Neuronal stem cell (in vitro differentiated cells): Measurements from ENCODE around the gene ALCAM.

ENCODE experiments used
- DNase-seq: peaks from one replicate; pipeline ENCODE4 v3.0.0-alpha.2; 2013; ENCODE audit warnings: low spot score
- H2AFZ ChIP-seq: one replicate; pipeline ENCODE4 v1.6.1; 2013; ENCODE audit warnings: mild to moderate bottlenecking, low read length, inconsistent platforms
- H2AK5ac ChIP-seq: 2 replicates; pipeline ENCODE4 v1.6.1; 2013; ENCODE audit warnings: low read depth, mild to moderate bottlenecking, inconsistent platforms, low read length, moderate library complexity, mixed read lengths
- H2BK120ac ChIP-seq: 2 replicates; pipeline ENCODE4 v1.6.1; 2013; ENCODE audit warnings: low read depth, mild to moderate bottlenecking, inconsistent platforms, low read length, moderate library complexity, mixed read lengths
- H2BK12ac ChIP-seq: one replicate; pipeline ENCODE4 v1.6.1; 2013; ENCODE audit warnings: low read length, inconsistent platforms
- H2BK15ac ChIP-seq: 2 replicates; pipeline ENCODE4 v1.6.1; 2013; ENCODE audit warnings: mild to moderate bottlenecking, low read length, inconsistent platforms, mixed read lengths
- H2BK5ac ChIP-seq: one replicate; pipeline ENCODE4 v1.6.1; 2013; ENCODE audit warnings: inconsistent platforms, mild to moderate bottlenecking, low read length, moderate library complexity
- H3K14ac ChIP-seq: one replicate; pipeline ENCODE4 v1.6.1; 2013; ENCODE audit warnings: low read length, inconsistent platforms
- H3K18ac ChIP-seq: 2 replicates; pipeline ENCODE4 v1.6.1; 2013; ENCODE audit warnings: low read length, inconsistent platforms
- H3K23ac ChIP-seq: 2 replicates; pipeline ENCODE4 v1.6.1; 2013; ENCODE audit warnings: low read depth, mild to moderate bottlenecking, mixed read lengths, low read length, inconsistent platforms; ENCODE audit not compliant: poor library complexity
- H3K27ac ChIP-seq: replicated peaks from 3 replicates; pipeline ENCODE4 v1.5.1; 2013; ENCODE audit warnings: low read length, inconsistent platforms
- H3K27me3 ChIP-seq, 3 experiments: 2 replicates each; pipeline ENCODE4 v1.6.1; 2013; ENCODE audit warnings: low read length in 3 of 3, mild to moderate bottlenecking in 2 of 3, inconsistent platforms in 1 of 3, low read depth in 1 of 3, mixed read lengths in 1 of 3, moderate library complexity in 1 of 3; ENCODE audit not compliant: control insufficient read depth in 3 of 3, insufficient read depth in 3 of 3
- H3K36me3 ChIP-seq, 2 donors: replicated peaks in 1 of 2; 2 replicates each; pipeline ENCODE4 v1.6.1; 2013; ENCODE audit warnings: low read length in 2 of 2; ENCODE audit not compliant: control insufficient read depth in 2 of 2, insufficient read depth in 2 of 2
- H3K4ac ChIP-seq: 2 replicates; pipeline ENCODE4 v1.6.1; 2013; ENCODE audit warnings: inconsistent platforms, mild to moderate bottlenecking, low read length, moderate library complexity
- H3K4me1 ChIP-seq, 2 donors: 1 replicate in 1 of 2; 2 replicates in 1 of 2; pipeline ENCODE4 v1.6.1; 2013; ENCODE audit warnings: low read length in 2 of 2, low read depth in 1 of 2; ENCODE audit not compliant: control insufficient read depth in 2 of 2, insufficient read depth in 1 of 2
- H3K4me2 ChIP-seq: one replicate; pipeline ENCODE4 v1.6.1; 2013; ENCODE audit warnings: mild to moderate bottlenecking, low read length, inconsistent platforms; ENCODE audit not compliant: insufficient read depth, poor library complexity, severe bottlenecking
- H3K4me3 ChIP-seq, 2 donors: 2 replicates each; pipeline ENCODE4 v1.5.1; 2013; ENCODE audit warnings: low read length in 2 of 2, mild to moderate bottlenecking in 2 of 2, inconsistent platforms in 1 of 2, moderate library complexity in 1 of 2
- H3K79me1 ChIP-seq: one replicate; pipeline ENCODE4 v1.6.1; 2013; ENCODE audit warnings: low read depth, mild to moderate bottlenecking, inconsistent platforms, low read length, moderate library complexity
- H3K9ac ChIP-seq: one replicate; pipeline ENCODE4 v1.6.1; 2013; ENCODE audit warnings: mild to moderate bottlenecking, low read depth, low read length, inconsistent platforms; ENCODE audit not compliant: poor library complexity
- H3K9me3 ChIP-seq, 2 donors: replicated peaks in 1 of 2; 2 replicates each; pipeline versions ENCODE3 to v1.6.1; 2013; ENCODE audit warnings: low read length in 2 of 2, mild to moderate bottlenecking in 2 of 2, inconsistent platforms in 1 of 2, low read depth in 1 of 2, mixed read lengths in 1 of 2, moderate library complexity in 1 of 2; ENCODE audit not compliant: control insufficient read depth in 2 of 2, insufficient read depth in 1 of 2
- H4K8ac ChIP-seq: one replicate; pipeline ENCODE4 v1.6.1; 2013; ENCODE audit warnings: low read depth, mild to moderate bottlenecking, inconsistent platforms, low read length, moderate library complexity
- H4K91ac ChIP-seq: one replicate; pipeline ENCODE4 v1.6.1; 2013; ENCODE audit warnings: low read length, low read depth, mild to moderate bottlenecking, inconsistent platforms; ENCODE audit not compliant: poor library complexity
- WGBS, 2 donors: extraction: QIAGEN DNeasy Blood & Tissue Kit; methylation state at CpG; one replicate each; pipeline ENCODE4 v1.1.7; 2013; ENCODE audit warnings: missing lambda C conversion rate in 2 of 2, mixed read lengths in 1 of 2; ENCODE audit not compliant: insufficient read length in 2 of 2, insufficient replicate concordance in 1 of 2; ENCODE audit errors: extremely low coverage in 2 of 2; 5-methylcytosine and 5-hydroxymethylcytosine counted together

Gene ALCAM

GRCh38 chr3:105324951-105325350 is 41.8 kb upstream of the ALCAM start:
- H3K27ac ChIP-seq = no peak overlapping the region
- WGBS, 2 donors = no CpG with 5 or more reads among the region's 1 CpG

DNA sequence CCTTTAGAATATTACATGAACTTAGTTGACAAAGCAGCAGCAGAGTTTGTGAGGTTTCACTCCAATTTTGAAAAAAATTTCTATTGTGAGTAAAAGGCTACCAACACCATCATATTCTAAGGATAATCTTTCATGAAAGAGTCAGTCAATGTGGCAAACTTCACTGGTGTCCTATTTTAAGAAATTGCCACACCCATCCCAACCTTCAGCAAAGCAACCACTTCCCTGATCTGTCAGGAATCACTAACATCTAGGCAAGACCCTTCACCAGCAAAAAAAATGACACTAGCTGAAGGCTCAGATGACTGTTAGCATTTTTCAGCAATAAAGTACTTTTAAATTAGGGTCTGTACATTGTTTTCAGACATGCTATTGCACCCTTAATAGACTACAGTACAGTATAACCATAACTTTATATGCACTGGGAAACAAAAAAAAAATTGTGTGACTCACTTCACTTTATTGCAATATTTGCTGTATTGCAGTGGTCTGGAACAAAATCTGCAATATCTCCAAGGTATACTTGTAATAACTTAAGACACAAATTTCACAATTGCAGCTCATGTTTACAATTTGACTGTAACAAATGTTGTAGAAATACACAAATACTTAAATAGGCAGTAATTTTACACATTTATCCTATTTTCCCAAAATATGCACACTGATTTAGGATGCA is 38.9 kb upstream of the ALCAM start:
- Histone ChIP-seq H3K4ac (no peak overlapping the region), H3K9ac (no peak overlapping the region), H3K36me3 (no peaks in the 10 kb centered on the region)

More at GRCh38 chr3:105324951-105325350, 41.8 kb upstream of the ALCAM start:
- H4K8ac ChIP-seq = no peak overlapping the region
- no peak overlapping the region for H2BK12ac ChIP-seq
- H3K4ac ChIP-seq = no peak overlapping the region
- H3K23ac ChIP-seq = no peak overlapping the region
- no peak overlapping the region for H2AFZ ChIP-seq
- no peaks in the 10 kb centered on the region for H3K36me3 ChIP-seq
- H3K79me1 ChIP-seq = no peaks in the 10 kb centered on the region
- H3K14ac ChIP-seq = no peak overlapping the region
- H2BK5ac ChIP-seq = no peak overlapping the region
- H3K4me2 ChIP-seq = no peak overlapping the region
- no peak for DNase-seq
- H2AK5ac ChIP-seq = no peak overlapping the region
- no peak overlapping the region for H3K4me3 ChIP-seq
- no peak overlapping the region for H3K9ac ChIP-seq
- no peak overlapping the region for H2BK15ac ChIP-seq
- no peak overlapping the region for H3K18ac ChIP-seq
- H2BK120ac ChIP-seq = no peak overlapping the region
- no peaks in the 10 kb centered on the region for H3K27me3 ChIP-seq
- H4K91ac ChIP-seq = no peak overlapping the region
- no peaks in the 10 kb centered on the region for H3K9me3 ChIP-seq
- H3K4me1 ChIP-seq = no peaks in the 10 kb centered on the region

DNA sequence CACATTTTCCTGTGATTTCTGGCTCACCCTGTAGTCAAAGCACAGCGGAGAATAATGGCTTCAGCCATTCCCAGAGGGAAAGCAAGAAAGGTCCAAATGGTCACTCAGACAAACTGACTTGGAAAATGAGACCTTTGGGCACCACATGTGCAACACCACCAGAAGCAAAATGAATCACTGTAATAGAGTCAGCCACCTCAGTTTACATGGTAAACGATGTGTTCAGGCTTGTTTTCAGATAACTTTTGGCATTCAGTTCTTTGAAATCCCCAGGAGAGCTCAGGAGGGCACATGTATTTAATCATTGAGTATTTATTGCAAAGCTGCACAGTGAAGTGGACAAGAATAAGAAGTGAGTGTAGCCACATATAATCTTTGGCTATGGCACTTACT is 38.4 kb upstream of the ALCAM start:
- Histone ChIP-seq H3K4me1 (no peaks in the 10 kb centered on the region), H3K18ac (no peak overlapping the region), H4K91ac (no peak overlapping the region), H3K79me1 (no peaks in the 10 kb centered on the region), H2BK15ac (no peak overlapping the region), H3K36me3 (no peaks in the 10 kb centered on the region), H2BK120ac (no peak overlapping the region), H2BK5ac (no peak overlapping the region), H3K4ac (no peak overlapping the region), H4K8ac (no peak overlapping the region), H3K4me3 (no peak overlapping the region), H2BK12ac (no peak overlapping the region), H3K23ac (no peak overlapping the region), H3K9ac (no peak overlapping the region), H3K27me3 (no peaks in the 10 kb centered on the region), H3K9me3 (peaks cover 0 to 8% of the 10 kb centered on the region in 2 donors), H3K14ac (no peak overlapping the region), H2AFZ (no peak overlapping the region), H3K27ac (no peak overlapping the region), H3K4me2 (no peak overlapping the region), H2AK5ac (no peak overlapping the region)
- no peak for DNase-seq
- WGBS, 2 donors = no CpG with 5 or more reads among the region's 2 CpGs

More for the DNA sequence above, 38.9 kb upstream of the ALCAM start:
- no peaks in the 10 kb centered on the region for H3K79me1 ChIP-seq
- no peak overlapping the region for H3K18ac ChIP-seq
- H3K4me3 ChIP-seq = no peak overlapping the region
- H3K14ac ChIP-seq = no peak overlapping the region
- H3K27ac ChIP-seq = no peak overlapping the region
- H3K4me1 ChIP-seq = no peaks in the 10 kb centered on the region
- H4K8ac ChIP-seq = no peak overlapping the region
- H3K4me2 ChIP-seq = no peak overlapping the region
- no peak overlapping the region for H2BK5ac ChIP-seq
- no peak overlapping the region for H2BK15ac ChIP-seq
- no peak overlapping the region for H4K91ac ChIP-seq
- no peaks in the 10 kb centered on the region for H3K27me3 ChIP-seq
- DNase-seq = no peak
- no peak overlapping the region for H2BK120ac ChIP-seq
- peaks cover 0 to 3% of the 10 kb centered on the region in 2 donors for H3K9me3 ChIP-seq
- no peak overlapping the region for H3K23ac ChIP-seq
- H2AFZ ChIP-seq = no peak overlapping the region
- no peak overlapping the region for H2BK12ac ChIP-seq
- no peak overlapping the region for H2AK5ac ChIP-seq

GRCh38 chr3:105332961-105333360 is 33.7 kb upstream of the ALCAM start:
- H3K9ac ChIP-seq = no peak overlapping the region
- no peaks in the 10 kb centered on the region for H3K27me3 ChIP-seq
- H3K4me1 ChIP-seq = no peaks in the 10 kb centered on the region
- WGBS, 2 donors = no CpG with 5 or more reads among the region's 1 CpG
- no peak overlapping the region for H2BK120ac ChIP-seq
- H2BK5ac ChIP-seq = no peak overlapping the region
- DNase-seq = no peak
- H4K8ac ChIP-seq = no peak overlapping the region
- no peak overlapping the region for H3K14ac ChIP-seq
- no peak overlapping the region for H2AFZ ChIP-seq
- no peaks in the 10 kb centered on the region for H3K79me1 ChIP-seq
- H3K4me3 ChIP-seq = no peak overlapping the region
- no peak overlapping the region for H3K23ac ChIP-seq
- H2AK5ac ChIP-seq = no peak overlapping the region
- no peaks in the 10 kb centered on the region for H3K36me3 ChIP-seq
- peaks cover 0 to 9% of the 10 kb centered on the region in 2 donors for H3K9me3 ChIP-seq
- H3K4ac ChIP-seq = no peak overlapping the region
- no peak overlapping the region for H2BK15ac ChIP-seq
- H3K27ac ChIP-seq = no peak overlapping the region
- H2BK12ac ChIP-seq = no peak overlapping the region
- H4K91ac ChIP-seq = no peak overlapping the region
- no peak overlapping the region for H3K18ac ChIP-seq
- H3K4me2 ChIP-seq = no peak overlapping the region
